Measurements from ENCODE around the gene C12orf60. TPM values are rescaled to one million over a fixed set of nuclear protein-coding genes. Genes with fewer than 3 reads are reported as not detected.

C12orf60 gene
- total RNA-seq, 1 experiment from 2014 or later: 1.8 TPM

- TF ChIP-seq PRDM15 (CRISPR knock-in tag; IDR thresholded peaks at IDR 0.05): no peak
- TF ChIP-seq SOX15 (CRISPR knock-in tag; IDR thresholded peaks at IDR 0.05): no peak
- TF ChIP-seq AFF4 (CRISPR knock-in tag; IDR thresholded peaks at IDR 0.05; ENCODE audit: borderline replicate concordance): no peak
- TF ChIP-seq ELF4 (CRISPR knock-in tag; IDR thresholded peaks at IDR 0.05; ENCODE audit: low read depth): no peak
- TF ChIP-seq ZNF121 (CRISPR knock-in tag; IDR thresholded peaks at IDR 0.05): no peak
- TF ChIP-seq USF2 (CRISPR knock-in tag; IDR thresholded peaks at IDR 0.05): no peak
- TF ChIP-seq ZSCAN18 (CRISPR knock-in tag; IDR thresholded peaks at IDR 0.05): no peak
- no peak for TF ChIP-seq ZBTB43 (CRISPR knock-in tag; IDR thresholded peaks at IDR 0.05)
- no peak for TF ChIP-seq PRRX2 (CRISPR knock-in tag; IDR thresholded peaks at IDR 0.05)
- peak; percentile 1; the same call in 1 of the 2 replicates for TF ChIP-seq ZNF232 (CRISPR knock-in tag; IDR thresholded peaks at IDR 0.05)
- peak; percentile 13; the same call in 1 of the 2 replicates for TF ChIP-seq ZNF281 (CRISPR knock-in tag; IDR thresholded peaks at IDR 0.05)
- TF ChIP-seq ZNF263 (CRISPR knock-in tag; IDR thresholded peaks at IDR 0.05; ENCODE audit: low read depth): no peak
- no peak; the same call in 1 of the 2 replicates for TF ChIP-seq ESRRA (CRISPR knock-in tag; IDR thresholded peaks at IDR 0.05; ENCODE audit: borderline replicate concordance)
- no peak for TF ChIP-seq ATF3 (CRISPR knock-in tag; conservative IDR thresholded peaks at IDR 0.05)
- TF ChIP-seq HMGXB4 (CRISPR knock-in tag; IDR thresholded peaks at IDR 0.05): no peak; the same call in 1 of the 2 replicates
- no peak for TF ChIP-seq KAT7 (CRISPR knock-in tag; IDR thresholded peaks at IDR 0.05; ENCODE audit: borderline replicate concordance)
- TF ChIP-seq IRF1 (CRISPR knock-in tag; IDR thresholded peaks at IDR 0.05): no peak
- TF ChIP-seq JUN (CRISPR knock-in tag; IDR thresholded peaks at IDR 0.05): no peak
- TF ChIP-seq NR2C2 (CRISPR knock-in tag; IDR thresholded peaks at IDR 0.05): no peak
- no peak for TF ChIP-seq ZNF219 (CRISPR knock-in tag; IDR thresholded peaks at IDR 0.05; ENCODE audit: borderline replicate concordance)
Observed at GRCh38 chr12:14769466-14769968, 34.0 kb upstream of the C12orf60 start (continued).
